GM19452 (cell line): ENCODE measurements around the gene MAP3K15.
"Not testable (repeated sequence)": the region's sequence is repeated elsewhere in the genome, so short reads cannot be mapped to it uniquely, and the experiment has no call there.

Experiments
- ATAC-seq: cut with Tn5 transposase; IDR thresholded peaks from one replicate; pipeline ENCODE4 v1.9.1; 2021; ENCODE audit not compliant: unreplicated experiment

MAP3K15 gene

GRCh38 chrX:19422661-19423060 is 92.6 kb downstream of the MAP3K15 start:
- not testable (repeated sequence) for ATAC-seq

GRCh38 chrX:19410259-19410658 is 105.0 kb downstream of the MAP3K15 start:
- ATAC-seq: no peak

- ATAC-seq: no peak
These were observed 111.6 kb downstream of the MAP3K15 start for GRCh38 chrX:19403696-19404095.

GRCh38 chrX:19392703-19393102 is 122.6 kb downstream of the MAP3K15 start:
- no peak for ATAC-seq

- ATAC-seq: no peak
These were observed 123.2 kb downstream of the MAP3K15 start for GRCh38 chrX:19392078-19392477.

- ATAC-seq: no peak
These were observed 126.0 kb downstream of the MAP3K15 start for GRCh38 chrX:19389227-19389845.

GRCh38 chrX:19388741-19389140 is 126.6 kb downstream of the MAP3K15 start:
- no peak for ATAC-seq

- ATAC-seq: no peak
These were observed 127.1 kb downstream of the MAP3K15 start for GRCh38 chrX:19388064-19388679.

- ATAC-seq: no peak
These were observed 128.6 kb downstream of the MAP3K15 start for GRCh38 chrX:19386679-19387078.

- no peak for ATAC-seq
These were observed 132.7 kb downstream of the MAP3K15 start for GRCh38 chrX:19382555-19383145.

- no peak for ATAC-seq
These were observed 134.0 kb downstream of the MAP3K15 start for GRCh38 chrX:19381326-19381725.

GRCh38 chrX:19377799-19378198 is 137.5 kb downstream of the MAP3K15 start:
- ATAC-seq: no peak

GRCh38 chrX:19375546-19375945 is 139.8 kb downstream of the MAP3K15 start:
- no peak for ATAC-seq

- ATAC-seq: no peak
These were observed 141.9 kb downstream of the MAP3K15 start for GRCh38 chrX:19373351-19373891.

GRCh38 chrX:19372547-19373331 is 142.6 kb downstream of the MAP3K15 start:
- peak; percentile 30 for ATAC-seq

GRCh38 chrX:19372170-19372546 is 143.2 kb downstream of the MAP3K15 start:
- ATAC-seq: peak; percentile 71

GRCh38 chrX:19370061-19370460 is 145.2 kb downstream of the MAP3K15 start:
- no peak for ATAC-seq

GRCh38 chrX:19368576-19368975 is 146.7 kb downstream of the MAP3K15 start:
- no peak for ATAC-seq

GRCh38 chrX:19361701-19362100 is 153.6 kb downstream of the MAP3K15 start:
- ATAC-seq: no peak

GRCh38 chrX:19360903-19361302 is 154.4 kb downstream of the MAP3K15 start:
- ATAC-seq: no peak

- no peak for ATAC-seq
These were observed 156.8 kb downstream of the MAP3K15 start for GRCh38 chrX:19358521-19358920.
